ENCODE measurements around the gene CAMK1D. TPM values are rescaled to one million over a fixed set of nuclear protein-coding genes. Genes with fewer than 3 reads are reported as not detected.

Gene CAMK1D
- total RNA-seq, 4 donors from 2014 or later = 29.7 to 36.7 (median 33.3) TPM

DNA sequence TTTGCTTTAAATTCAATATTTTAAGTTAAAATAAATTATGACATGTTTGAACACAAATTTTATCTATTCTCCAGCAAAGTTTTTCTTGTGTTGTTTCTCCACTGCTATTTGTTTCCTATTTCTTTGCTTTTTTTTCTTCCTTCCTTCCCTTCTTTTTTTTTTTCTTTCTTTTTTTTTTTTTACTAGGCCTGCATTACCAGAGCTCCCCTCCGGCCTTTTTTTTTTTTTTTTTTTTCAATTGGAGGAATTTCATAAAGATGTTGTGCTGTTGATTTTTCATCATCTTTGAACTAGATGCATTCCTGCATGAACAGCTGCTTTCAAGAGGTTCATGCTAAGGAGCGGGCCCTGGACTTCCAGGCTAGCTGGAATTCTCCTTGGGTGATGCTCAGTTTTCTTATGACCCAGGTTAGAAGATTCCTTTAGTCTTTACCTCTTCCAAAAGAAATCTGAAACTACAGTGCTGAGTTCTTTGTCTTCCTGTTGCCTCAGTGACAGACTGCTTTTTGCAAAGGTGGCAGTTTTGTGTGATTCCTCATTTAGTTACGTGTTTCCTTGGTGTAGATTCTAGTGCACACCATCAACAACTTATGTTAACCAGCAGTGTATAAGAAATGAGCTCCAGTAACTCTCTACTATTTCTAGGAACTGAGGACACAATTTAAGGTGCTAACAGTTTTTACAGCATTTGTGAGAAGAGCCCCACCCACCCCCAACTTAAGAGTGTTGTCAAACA lies 4.8 kb upstream of the CAMK1D start:
- no peak for DNase-seq (ENCODE audit: low spot score in 2 of 2)
- no peak for TF ChIP-seq POLR2A (IDR thresholded peaks at IDR 0.05)
- TF ChIP-seq, protein P1, sequence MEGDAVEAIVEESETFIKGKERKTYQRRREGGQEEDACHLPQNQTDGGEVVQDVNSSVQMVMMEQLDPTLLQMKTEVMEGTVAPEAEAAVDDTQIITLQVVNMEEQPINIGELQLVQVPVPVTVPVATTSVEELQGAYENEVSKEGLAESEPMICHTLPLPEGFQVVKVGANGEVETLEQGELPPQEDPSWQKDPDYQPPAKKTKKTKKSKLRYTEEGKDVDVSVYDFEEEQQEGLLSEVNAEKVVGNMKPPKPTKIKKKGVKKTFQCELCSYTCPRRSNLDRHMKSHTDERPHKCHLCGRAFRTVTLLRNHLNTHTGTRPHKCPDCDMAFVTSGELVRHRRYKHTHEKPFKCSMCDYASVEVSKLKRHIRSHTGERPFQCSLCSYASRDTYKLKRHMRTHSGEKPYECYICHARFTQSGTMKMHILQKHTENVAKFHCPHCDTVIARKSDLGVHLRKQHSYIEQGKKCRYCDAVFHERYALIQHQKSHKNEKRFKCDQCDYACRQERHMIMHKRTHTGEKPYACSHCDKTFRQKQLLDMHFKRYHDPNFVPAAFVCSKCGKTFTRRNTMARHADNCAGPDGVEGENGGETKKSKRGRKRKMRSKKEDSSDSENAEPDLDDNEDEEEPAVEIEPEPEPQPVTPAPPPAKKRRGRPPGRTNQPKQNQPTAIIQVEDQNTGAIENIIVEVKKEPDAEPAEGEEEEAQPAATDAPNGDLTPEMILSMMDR (IDR thresholded peaks at IDR 0.05) = no peak
- intact Hi-C loops (cut with DNase I; ENCODE audit: low total_unique reads) = no loop called here
- no peak overlapping the region for H3K4me3 ChIP-seq (ENCODE audit: low read depth, poor library complexity, severe bottlenecking)
- 82 to 83% methylated on average over 3 of the region's 3 CpGs for WGBS, 2 donors

DNA sequence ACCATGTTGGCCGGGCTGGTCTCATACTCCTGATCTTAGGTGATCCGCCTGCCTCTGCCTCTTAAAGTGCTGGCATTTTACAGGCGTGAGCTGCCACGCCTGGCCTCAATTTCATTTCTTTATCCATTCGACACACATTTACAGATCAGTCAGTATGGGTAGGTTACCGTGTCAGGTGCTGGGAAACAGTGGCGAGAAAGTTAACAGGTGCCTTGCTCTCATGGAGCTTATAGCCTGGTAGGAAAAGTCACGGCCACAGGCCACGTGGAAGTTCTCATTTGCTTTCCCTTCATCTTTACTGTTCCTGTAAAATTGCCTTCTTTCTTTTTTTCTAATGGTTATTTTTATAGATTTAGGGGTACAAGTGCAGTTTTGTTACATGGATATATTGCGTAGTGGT lies 2.6 kb upstream of the CAMK1D start:
- TF ChIP-seq, protein P1 (IDR thresholded peaks at IDR 0.05) = no peak
- no peak for TF ChIP-seq POLR2A (IDR thresholded peaks at IDR 0.05)
- WGBS, 2 donors = 86 to 94% methylated on average over 10 of the region's 10 CpGs
- H3K4me3 ChIP-seq (ENCODE audit: low read depth, poor library complexity, severe bottlenecking) = no peak overlapping the region
- DNase-seq (ENCODE audit: low spot score in 2 of 2) = no peak
- intact Hi-C loops (cut with DNase I; ENCODE audit: low total_unique reads) = no loop called here

DNA sequence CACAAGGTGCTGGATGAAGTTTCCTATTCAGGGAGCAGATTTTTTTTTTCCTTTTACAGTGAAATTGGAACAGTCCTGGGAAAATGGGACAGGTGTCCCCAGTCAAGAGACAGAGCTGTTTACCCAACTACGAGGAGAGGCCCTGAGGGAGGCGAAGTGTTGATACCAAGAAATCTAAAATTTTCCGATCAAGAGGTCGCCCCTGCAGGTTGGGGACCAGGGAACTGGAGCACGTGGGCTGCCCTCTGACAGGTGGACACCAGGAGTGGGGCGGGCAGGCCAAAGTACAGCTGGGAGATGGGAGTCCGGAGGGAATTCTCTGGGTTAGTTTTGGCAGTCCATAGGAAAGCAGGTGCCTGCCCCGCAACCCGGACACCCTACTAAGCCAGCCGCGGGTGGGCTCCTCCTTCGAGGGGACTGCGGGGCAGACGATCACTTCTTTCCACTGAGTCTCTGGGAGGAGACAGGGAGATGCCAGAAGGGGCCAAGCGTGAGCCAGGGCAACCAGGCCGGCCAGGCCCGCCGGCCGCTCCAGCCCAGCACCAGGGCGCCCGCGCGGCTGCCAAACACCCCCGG lies 965 bp upstream of the CAMK1D start:
- H3K4me3 ChIP-seq (ENCODE audit: low read depth, poor library complexity, severe bottlenecking) = peak overlapping the region; percentile 87
- TF ChIP-seq, protein P1 (IDR thresholded peaks at IDR 0.05) = no peak
- TF ChIP-seq POLR2A (IDR thresholded peaks at IDR 0.05) = no peak
- peak in 1 of 2 donors; percentile 88 for DNase-seq (ENCODE audit: low spot score in 2 of 2)
- 28 to 60% methylated on average over 8 to 19 of the region's 24 CpGs for WGBS, 2 donors
- intact Hi-C loops (cut with DNase I; ENCODE audit: low total_unique reads) = no loop called here

DNA sequence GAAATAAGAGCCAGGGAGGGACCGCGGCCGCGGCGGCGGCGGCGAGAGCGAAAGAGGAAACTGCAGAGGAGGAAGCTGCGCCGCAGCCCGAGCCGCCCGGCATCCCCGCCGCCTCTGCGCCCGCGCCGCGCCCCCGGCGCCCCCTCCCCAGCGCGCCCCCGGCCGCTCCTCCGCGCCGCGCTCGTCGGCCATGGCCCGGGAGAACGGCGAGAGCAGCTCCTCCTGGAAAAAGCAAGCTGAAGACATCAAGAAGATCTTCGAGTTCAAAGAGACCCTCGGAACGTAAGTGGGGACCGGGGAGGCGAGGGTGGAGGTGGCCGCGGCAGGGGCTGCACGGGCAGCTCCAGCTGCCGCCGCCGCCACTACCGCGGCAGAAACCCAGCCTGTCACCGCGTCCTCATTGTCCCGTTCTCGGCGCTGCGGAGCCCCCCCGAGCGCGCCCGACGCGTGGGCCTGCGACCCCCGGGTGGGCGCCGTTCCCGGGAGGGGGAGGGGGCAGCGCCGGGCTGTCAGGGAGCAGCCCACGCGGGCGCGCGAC lies 351 bp downstream of the CAMK1D start:
- intact Hi-C loops (cut with DNase I; ENCODE audit: low total_unique reads) = no loop called here
- no peak for TF ChIP-seq POLR2A (IDR thresholded peaks at IDR 0.05)
- TF ChIP-seq, protein P1 (IDR thresholded peaks at IDR 0.05) = no peak
- WGBS, 2 donors = 0 to 1% methylated on average over 43 to 44 of the region's 73 CpGs

DNA sequence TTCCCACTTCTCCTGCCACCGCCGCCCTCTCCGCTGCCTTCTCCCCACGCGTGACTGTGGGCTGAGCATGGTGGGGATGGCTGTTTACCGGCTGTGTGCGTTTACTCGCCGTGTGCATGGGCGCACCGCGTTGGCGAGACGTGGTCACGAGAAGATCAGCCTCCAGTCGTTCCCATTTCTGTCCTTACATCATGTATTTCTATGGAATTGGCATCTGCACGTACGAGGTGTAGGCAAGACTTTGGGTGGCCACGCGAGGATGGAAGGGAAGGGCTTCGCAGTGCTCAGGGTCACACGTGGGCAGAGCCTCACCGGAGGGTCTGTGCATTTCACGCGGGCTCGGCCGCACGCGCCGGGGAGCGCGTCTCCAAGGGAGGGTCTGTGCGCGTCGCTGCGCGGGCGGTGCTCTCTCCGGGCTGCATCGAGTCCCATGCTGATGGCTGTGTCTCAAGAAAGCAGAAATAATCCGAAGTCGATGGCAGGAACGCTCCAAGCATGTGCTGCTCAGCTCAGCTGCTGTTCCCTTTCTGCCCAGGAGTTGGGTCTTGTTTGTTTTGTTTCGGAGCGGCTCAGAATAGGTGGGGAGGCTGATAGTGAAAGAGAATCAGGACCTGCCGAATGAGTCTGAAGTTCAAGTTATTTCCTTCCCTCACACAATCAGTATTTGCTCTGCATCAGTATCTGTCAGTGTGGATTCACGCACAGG lies 973 bp downstream of the CAMK1D start:
- peak; percentile 42 to 91 for DNase-seq (ENCODE audit: low spot score in 2 of 2)
- WGBS, 2 donors = 0 to 1% methylated on average over 47 of the region's 47 CpGs
- intact Hi-C loops (cut with DNase I; ENCODE audit: low total_unique reads) = no loop called here

More for the DNA sequence above, 351 bp downstream of the CAMK1D start:
- H3K4me3 ChIP-seq (ENCODE audit: low read depth, poor library complexity, severe bottlenecking) = peak overlapping the region; percentile 87
- no peak for DNase-seq (ENCODE audit: low spot score in 2 of 2)

More for the DNA sequence above, 973 bp downstream of the CAMK1D start:
- H3K4me3 ChIP-seq (ENCODE audit: low read depth, poor library complexity, severe bottlenecking) = peak overlapping the region; percentile 87
- TF ChIP-seq POLR2A (IDR thresholded peaks at IDR 0.05) = no peak
- TF ChIP-seq, protein P1 (IDR thresholded peaks at IDR 0.05) = no peak
